HUES64 (cell line): ENCODE data around the gene WDR64.

ENCODE experiments used
- H3K27ac ChIP-seq: 2 replicates; pipeline ENCODE4 v1.7.0; 2013; ENCODE audit warnings: low read depth, low read length, inconsistent platforms
- H3K27me3 ChIP-seq: 2 replicates; pipeline ENCODE4 v1.6.1; 2013; ENCODE audit warnings: mild to moderate bottlenecking, low read length; ENCODE audit not compliant: insufficient read depth
- H3K36me3 ChIP-seq: 2 replicates; pipeline ENCODE4 v1.6.1; 2013; ENCODE audit warnings: mild to moderate bottlenecking, low read length; ENCODE audit not compliant: insufficient read depth
- H3K4me1 ChIP-seq: 2 replicates; pipeline ENCODE4 v1.6.1; 2013; ENCODE audit warnings: mild to moderate bottlenecking, low read length, moderate library complexity; ENCODE audit not compliant: insufficient read depth
- H3K4me3 ChIP-seq: 2 replicates; pipeline ENCODE4 v1.5.1; 2013; ENCODE audit warnings: mild to moderate bottlenecking, low read length, moderate library complexity
- H3K9ac ChIP-seq: 2 replicates; pipeline ENCODE4 v1.6.1; 2013; ENCODE audit warnings: mild to moderate bottlenecking, low read depth, low read length
- H3K9me3 ChIP-seq: 2 replicates; pipeline ENCODE4 v1.6.1; 2013; ENCODE audit warnings: low read depth, low read length; ENCODE audit not compliant: insufficient read depth
- WGBS: fragments of 150-250, 120-280 bp; methylation state at CpG from one replicate; pipeline ENCODE4 v1.1.7; 2013; ENCODE audit warnings: missing lambda C conversion rate; 5-methylcytosine and 5-hydroxymethylcytosine counted together

WDR64 gene

GRCh38 chr1:241846862-241847539 is 194.9 kb downstream of the WDR64 start:
- WGBS, result 80% methylated on average over 4 of the region's 4 CpGs
- Histone ChIP-seq H3K9me3 (no peaks in the 10 kb centered on the region), H3K27ac (peak overlapping the region; percentile 98; the same call in 1 of the 2 replicates), H3K9ac (peak overlapping the region; percentile 88; the same call in 1 of the 2 replicates), H3K4me1 (peaks cover 15% of the 10 kb centered on the region; the same call in 1 of the 2 replicates), H3K36me3 (peaks cover 29% of the 10 kb centered on the region), H3K27me3 (no peaks in the 10 kb centered on the region), H3K4me3 (peak overlapping the region; percentile 85)

GRCh38 chr1:241847540-241847795 is 195.4 kb downstream of the WDR64 start:
- H3K36me3 ChIP-seq, result peaks cover 33% of the 10 kb centered on the region
- H3K9ac ChIP-seq, result peak overlapping the region; percentile 88; the same call in 1 of the 2 replicates
- peak overlapping the region; percentile 98 for H3K27ac ChIP-seq
- H3K27me3 ChIP-seq, result no peaks in the 10 kb centered on the region
- 1% methylated on average over 4 of the region's 6 CpGs for WGBS
- no peaks in the 10 kb centered on the region for H3K9me3 ChIP-seq
- H3K4me1 ChIP-seq, result peaks cover 15% of the 10 kb centered on the region; the same call in 1 of the 2 replicates
- peak overlapping the region; percentile 85 for H3K4me3 ChIP-seq

GRCh38 chr1:241847796-241848685 is 196.0 kb downstream of the WDR64 start, which contains the start of gene EXO1:
EXO1 (plus strand) TSS chr1:241848204; CDS start chr1:241850426, 2,222 bp downstream.
- peaks cover 38% of the 10 kb centered on the region for H3K36me3 ChIP-seq
- H3K4me3 ChIP-seq, result peak within 1 kb of the TSS; percentile 85
- H3K9me3 ChIP-seq, result no peaks in the 10 kb centered on the region
- no peaks in the 10 kb centered on the region for H3K27me3 ChIP-seq
- under 1% methylated on average over 68 of the region's 68 CpGs for WGBS
- H3K4me1 ChIP-seq, result peaks cover 15% of the 10 kb centered on the region; the same call in 1 of the 2 replicates
- peak within 1 kb of the TSS; percentile 88 for H3K9ac ChIP-seq
- peak within 1 kb of the TSS; percentile 98 for H3K27ac ChIP-seq

DNA sequence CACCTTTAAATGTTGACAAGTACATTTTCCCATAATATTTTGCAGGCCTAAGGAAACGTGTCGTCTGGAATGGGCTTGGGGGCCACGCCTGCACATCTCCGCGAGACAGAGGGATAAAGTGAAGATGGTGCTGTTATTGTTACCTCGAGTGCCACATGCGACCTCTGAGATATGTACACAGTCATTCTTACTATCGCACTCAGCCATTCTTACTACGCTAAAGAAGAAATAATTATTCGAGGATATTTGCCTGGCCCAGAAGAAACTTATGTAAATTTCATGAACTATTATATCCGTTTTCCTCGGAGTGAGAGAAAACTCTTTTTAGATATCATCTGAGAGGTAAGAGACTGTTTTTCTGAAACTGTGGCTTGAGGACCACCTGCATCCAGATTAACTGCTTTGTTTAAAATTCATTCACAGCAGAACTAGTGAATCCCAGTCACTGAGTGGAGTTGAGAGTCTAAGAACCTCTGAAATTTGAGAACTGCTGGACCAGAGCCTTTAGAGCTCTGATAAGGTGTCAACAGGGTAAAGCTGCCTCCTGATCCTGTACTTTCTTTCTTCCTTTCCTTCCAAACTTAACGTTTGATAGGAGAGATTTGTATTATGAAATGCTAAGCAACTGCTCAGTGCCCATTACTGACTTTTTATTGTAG is 196.7 kb downstream of the WDR64 start:
- H3K4me1 ChIP-seq, result peaks cover 15% of the 10 kb centered on the region; the same call in 1 of the 2 replicates
- peaks cover 46% of the 10 kb centered on the region for H3K36me3 ChIP-seq
- H3K9me3 ChIP-seq, result no peaks in the 10 kb centered on the region
- peak overlapping the region; percentile 88 for H3K9ac ChIP-seq
- H3K27ac ChIP-seq, result no peak overlapping the region
- 8% methylated on average over 13 of the region's 13 CpGs for WGBS
- H3K4me3 ChIP-seq, result peak overlapping the region; percentile 85
- H3K27me3 ChIP-seq, result no peaks in the 10 kb centered on the region

DNA sequence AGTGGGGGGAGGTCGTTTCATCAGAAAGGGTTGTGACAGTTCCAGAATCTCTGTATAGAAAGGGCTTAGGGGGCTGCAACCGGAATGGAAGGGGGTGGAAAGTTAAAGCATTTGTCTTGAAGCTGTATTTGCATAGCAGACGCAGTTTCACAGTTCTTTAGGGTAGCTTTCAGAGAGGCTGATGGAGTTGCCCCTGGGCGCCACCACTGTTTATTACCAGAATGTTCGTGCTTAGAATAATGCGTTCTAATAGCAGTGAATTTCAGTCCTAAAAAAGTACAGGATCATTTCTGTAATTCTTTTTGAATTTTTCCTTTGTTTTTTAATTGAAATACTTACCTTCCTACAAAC is 197.2 kb downstream of the WDR64 start:
- 55% methylated on average over 6 of the region's 6 CpGs for WGBS
- H3K9ac ChIP-seq, result peak overlapping the region; percentile 88

More for the DNA sequence above, 197.2 kb downstream of the WDR64 start:
- Histone ChIP-seq H3K36me3 (peaks cover 51% of the 10 kb centered on the region), H3K4me3 (peak overlapping the region; percentile 85), H3K27ac (no peak overlapping the region), H3K9me3 (no peaks in the 10 kb centered on the region), H3K4me1 (peaks cover 15% of the 10 kb centered on the region; the same call in 1 of the 2 replicates), H3K27me3 (no peaks in the 10 kb centered on the region)
